HL-60 (cell line): ENCODE measurements around the gene SWI5.
A peak's percentile ranks its signal among the peaks of the same experiment; 100 is the strongest.
"Not testable (repeated sequence)": the region's sequence is repeated elsewhere in the genome, so short reads cannot be mapped to it uniquely, and the experiment has no call there.

ENCODE experiments used
- DNase-seq, 2 experiments: peaks; one replicate each; pipeline ENCODE4 v3.0.0-alpha.2; 2010 to 2020; ENCODE audit warnings: low read depth in 1 of 2, low spot score in 1 of 2
- H3K27ac ChIP-seq: fragments of 250-450 bp; sonication (Bioruptor Pico); replicated peaks from 2 replicates; pipeline ENCODE4 v1.5.1; 2020; ENCODE audit warnings: mild to moderate bottlenecking, moderate library complexity
- H3K27me3 ChIP-seq: fragments of 250-450 bp; sonication (Bioruptor Pico); 2 replicates; pipeline ENCODE4 v1.5.1; 2021; ENCODE audit warnings: mild to moderate bottlenecking, moderate library complexity; ENCODE audit not compliant: insufficient read depth, poor library complexity, severe bottlenecking
- H3K4me3 ChIP-seq: replicated peaks from 2 replicates; pipeline ENCODE4 v1.5.1; 2011; ENCODE audit warnings: mild to moderate bottlenecking, control low read depth, low read length; ENCODE audit not compliant: insufficient read depth
- GABPA ChIP-seq: IDR thresholded peaks from 2 replicates; pipeline ENCODE4 v1.6.1; 2012; ENCODE audit warnings: low read depth
- POLR2AphosphoS5 ChIP-seq: IDR thresholded peaks from 2 replicates; pipeline ENCODE4 v1.6.1; 2012; ENCODE audit warnings: low read depth
- SPI1 ChIP-seq: IDR thresholded peaks from 2 replicates; pipeline ENCODE4 v1.6.1; 2012; ENCODE audit warnings: low read depth, mild to moderate bottlenecking, borderline replicate concordance
- long read RNA-seq: library from polyadenylated mRNA; unstranded; transcript quantifications from one replicate; pipeline ENCODE4 v2.0.0, GENCODE V29; 2020
- TF ChIP-seq, protein P1 (sequence below): IDR thresholded peaks from one replicate; pipeline ENCODE4 v1.5.1; 2011; ENCODE audit warnings: low read length, control low read depth, inconsistent platforms; ENCODE audit not compliant: insufficient read depth
- TF ChIP-seq, protein P2 (sequence below): IDR thresholded peaks from 2 replicates; pipeline ENCODE4 v1.6.1; 2012; ENCODE audit warnings: low read depth; ENCODE audit not compliant: insufficient replicate concordance

SWI5 gene
- long read RNA-seq, partial matches to known transcripts = 0 of 5 reads
- long read RNA-seq, other reads (novel, unspliced or antisense) = 1 of 5 reads

GRCh38 chr9:128276008-128276573 is at the start of gene SWI5:
Gene SWI5, plus strand, starts transcription at chr9:128276276.
- TF ChIP-seq SPI1 = no peak; the same call in 1 of the 2 replicates
- TF ChIP-seq, protein P1, sequence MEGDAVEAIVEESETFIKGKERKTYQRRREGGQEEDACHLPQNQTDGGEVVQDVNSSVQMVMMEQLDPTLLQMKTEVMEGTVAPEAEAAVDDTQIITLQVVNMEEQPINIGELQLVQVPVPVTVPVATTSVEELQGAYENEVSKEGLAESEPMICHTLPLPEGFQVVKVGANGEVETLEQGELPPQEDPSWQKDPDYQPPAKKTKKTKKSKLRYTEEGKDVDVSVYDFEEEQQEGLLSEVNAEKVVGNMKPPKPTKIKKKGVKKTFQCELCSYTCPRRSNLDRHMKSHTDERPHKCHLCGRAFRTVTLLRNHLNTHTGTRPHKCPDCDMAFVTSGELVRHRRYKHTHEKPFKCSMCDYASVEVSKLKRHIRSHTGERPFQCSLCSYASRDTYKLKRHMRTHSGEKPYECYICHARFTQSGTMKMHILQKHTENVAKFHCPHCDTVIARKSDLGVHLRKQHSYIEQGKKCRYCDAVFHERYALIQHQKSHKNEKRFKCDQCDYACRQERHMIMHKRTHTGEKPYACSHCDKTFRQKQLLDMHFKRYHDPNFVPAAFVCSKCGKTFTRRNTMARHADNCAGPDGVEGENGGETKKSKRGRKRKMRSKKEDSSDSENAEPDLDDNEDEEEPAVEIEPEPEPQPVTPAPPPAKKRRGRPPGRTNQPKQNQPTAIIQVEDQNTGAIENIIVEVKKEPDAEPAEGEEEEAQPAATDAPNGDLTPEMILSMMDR = no peak
- TF ChIP-seq, protein P2, sequence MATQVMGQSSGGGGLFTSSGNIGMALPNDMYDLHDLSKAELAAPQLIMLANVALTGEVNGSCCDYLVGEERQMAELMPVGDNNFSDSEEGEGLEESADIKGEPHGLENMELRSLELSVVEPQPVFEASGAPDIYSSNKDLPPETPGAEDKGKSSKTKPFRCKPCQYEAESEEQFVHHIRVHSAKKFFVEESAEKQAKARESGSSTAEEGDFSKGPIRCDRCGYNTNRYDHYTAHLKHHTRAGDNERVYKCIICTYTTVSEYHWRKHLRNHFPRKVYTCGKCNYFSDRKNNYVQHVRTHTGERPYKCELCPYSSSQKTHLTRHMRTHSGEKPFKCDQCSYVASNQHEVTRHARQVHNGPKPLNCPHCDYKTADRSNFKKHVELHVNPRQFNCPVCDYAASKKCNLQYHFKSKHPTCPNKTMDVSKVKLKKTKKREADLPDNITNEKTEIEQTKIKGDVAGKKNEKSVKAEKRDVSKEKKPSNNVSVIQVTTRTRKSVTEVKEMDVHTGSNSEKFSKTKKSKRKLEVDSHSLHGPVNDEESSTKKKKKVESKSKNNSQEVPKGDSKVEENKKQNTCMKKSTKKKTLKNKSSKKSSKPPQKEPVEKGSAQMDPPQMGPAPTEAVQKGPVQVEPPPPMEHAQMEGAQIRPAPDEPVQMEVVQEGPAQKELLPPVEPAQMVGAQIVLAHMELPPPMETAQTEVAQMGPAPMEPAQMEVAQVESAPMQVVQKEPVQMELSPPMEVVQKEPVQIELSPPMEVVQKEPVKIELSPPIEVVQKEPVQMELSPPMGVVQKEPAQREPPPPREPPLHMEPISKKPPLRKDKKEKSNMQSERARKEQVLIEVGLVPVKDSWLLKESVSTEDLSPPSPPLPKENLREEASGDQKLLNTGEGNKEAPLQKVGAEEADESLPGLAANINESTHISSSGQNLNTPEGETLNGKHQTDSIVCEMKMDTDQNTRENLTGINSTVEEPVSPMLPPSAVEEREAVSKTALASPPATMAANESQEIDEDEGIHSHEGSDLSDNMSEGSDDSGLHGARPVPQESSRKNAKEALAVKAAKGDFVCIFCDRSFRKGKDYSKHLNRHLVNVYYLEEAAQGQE = peak; percentile 23
- TF ChIP-seq POLR2AphosphoS5 = peak; percentile 75
- no peak for TF ChIP-seq GABPA
- H3K27ac ChIP-seq = peak within 1 kb of the TSS; percentile 66
- DNase-seq = peak; percentile 97 to 99
- peak within 1 kb of the TSS; percentile 96 for H3K4me3 ChIP-seq
- no peaks in the 10 kb centered on the region for H3K27me3 ChIP-seq

- Histone ChIP-seq H3K27me3 (no peaks in the 10 kb centered on the region), H3K27ac (no peak overlapping the region), H3K4me3 (no peak overlapping the region)
- TF ChIP-seq GABPA = no peak
- peak; percentile 18; the same call in 1 of the 2 replicates for TF ChIP-seq SPI1
- TF ChIP-seq, protein P2 = no peak
- DNase-seq = peak in 1 of 2 experiments; percentile 69
Observed at GRCh38 chr9:128226412-128226801, 49.7 kb upstream of the SWI5 start.

DNA sequence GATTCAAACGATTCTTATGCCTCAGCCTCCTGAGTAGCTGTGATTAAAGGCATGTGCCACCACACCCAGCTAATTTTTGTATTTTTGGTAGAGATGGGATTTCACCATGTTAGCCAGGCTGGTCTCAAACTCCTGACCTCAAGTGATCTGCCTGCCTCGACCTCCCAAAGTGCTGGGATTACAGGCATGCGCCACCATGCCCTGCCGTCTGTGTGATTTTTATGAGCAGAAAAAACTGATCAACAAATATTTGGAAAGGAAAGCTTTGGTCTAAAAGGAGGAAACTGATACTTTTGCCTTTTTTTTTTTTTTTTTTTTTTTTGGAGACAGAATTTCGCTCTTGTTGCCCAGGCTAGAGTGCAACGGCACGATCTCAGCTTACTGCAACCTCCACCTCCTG is 45.2 kb upstream of the SWI5 start:
- DNase-seq, H3K27ac ChIP-seq, H3K4me3 ChIP-seq, H3K27me3 ChIP-seq: not testable (repeated sequence)

DNA sequence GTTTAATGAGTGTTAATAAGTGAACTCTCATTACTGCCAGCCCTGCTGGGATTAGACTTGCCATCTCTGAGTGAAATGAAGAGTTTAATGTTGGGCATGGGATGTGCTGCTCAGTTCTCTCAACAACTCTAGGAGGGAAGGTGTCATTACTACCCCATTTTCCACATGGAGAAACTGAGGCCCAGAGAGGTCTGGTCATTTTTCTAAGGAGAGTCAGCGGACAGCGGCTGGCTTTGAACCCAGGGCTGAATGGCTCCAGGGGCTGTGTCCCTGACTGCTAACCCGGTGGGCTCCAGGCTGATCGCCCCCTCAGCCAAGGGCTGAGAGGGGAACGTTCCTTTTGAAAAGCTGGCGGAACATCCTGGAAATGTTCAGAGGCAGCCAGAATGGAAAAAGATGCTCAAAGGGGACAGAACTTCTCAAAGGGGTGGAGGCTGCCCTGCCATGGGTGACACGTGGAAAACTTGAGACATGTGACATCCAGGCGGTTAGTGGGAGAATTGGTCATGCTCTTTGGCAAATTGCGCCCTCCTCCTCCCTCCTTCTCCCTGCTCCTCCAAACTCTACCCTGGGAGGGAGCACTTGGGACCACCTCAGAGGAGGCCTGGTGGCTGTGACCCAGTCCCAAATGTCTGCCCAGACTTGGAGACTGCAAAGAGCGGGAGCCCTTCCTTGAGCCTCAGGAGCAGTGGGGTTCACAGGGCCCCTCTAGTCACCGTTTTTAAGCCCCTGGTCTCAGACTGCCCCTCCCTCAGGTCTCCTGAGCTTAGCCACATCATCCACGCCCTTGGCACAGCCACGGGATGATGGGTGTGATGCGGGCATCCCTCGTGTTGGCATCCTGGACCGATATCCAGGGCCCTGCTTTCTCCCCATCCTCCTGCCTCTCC is 44.2 kb upstream of the SWI5 start:
- no peak overlapping the region for H3K27ac ChIP-seq
- no peak overlapping the region for H3K4me3 ChIP-seq
- no peaks in the 10 kb centered on the region for H3K27me3 ChIP-seq
- TF ChIP-seq, protein P1 = no peak
- TF ChIP-seq POLR2AphosphoS5 = no peak
- TF ChIP-seq GABPA = no peak
- no peak for TF ChIP-seq SPI1
- TF ChIP-seq, protein P2 = no peak
- DNase-seq = no peak
